AG09309 (cell line): ENCODE data around the gene C1orf105.

Source experiments
- DNase-seq: peaks from one replicate; pipeline ENCODE4 v3.0.0-alpha.2; 2010; ENCODE audit warnings: low read depth
- H3K4me3 ChIP-seq: 2 replicates; pipeline ENCODE4 v1.5.1; 2011; ENCODE audit warnings: mild to moderate bottlenecking, low read depth, low read length, moderate library complexity; ENCODE audit not compliant: control insufficient read depth
- TF ChIP-seq, protein P1 (sequence below): IDR thresholded peaks from 2 replicates; pipeline ENCODE4 v1.5.1; 2011; ENCODE audit warnings: mild to moderate bottlenecking, low read depth, low read length, inconsistent platforms; ENCODE audit not compliant: insufficient read depth, control insufficient read depth; ENCODE audit errors: missing control alignments

Gene C1orf105

DNA sequence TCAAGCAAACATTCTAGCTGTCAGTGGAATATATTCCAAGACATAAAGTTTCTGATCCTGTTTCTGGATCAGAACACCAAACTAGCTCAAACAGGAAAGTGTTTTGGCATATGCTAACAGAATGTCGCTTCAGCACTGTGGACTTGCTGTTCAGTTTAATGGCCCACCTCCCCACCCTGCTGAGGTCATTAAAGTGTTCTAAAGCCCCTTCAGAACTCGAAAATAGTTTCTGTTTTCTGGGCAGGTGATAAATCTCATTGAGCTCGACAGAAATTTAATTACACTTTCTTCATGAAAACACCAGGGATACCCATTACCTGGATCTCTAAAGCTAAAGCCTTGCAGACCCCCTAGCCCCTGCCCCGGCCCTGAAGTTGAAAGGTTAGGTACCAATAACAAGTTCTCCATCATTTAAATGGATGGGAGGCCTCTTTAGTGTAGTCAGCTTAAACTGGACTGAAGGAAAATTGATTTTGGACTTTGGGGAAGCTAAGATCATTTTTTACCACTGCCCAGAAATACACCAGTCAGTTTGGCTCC lies 3.9 kb upstream of the C1orf105 start:
- TF ChIP-seq, protein P1, sequence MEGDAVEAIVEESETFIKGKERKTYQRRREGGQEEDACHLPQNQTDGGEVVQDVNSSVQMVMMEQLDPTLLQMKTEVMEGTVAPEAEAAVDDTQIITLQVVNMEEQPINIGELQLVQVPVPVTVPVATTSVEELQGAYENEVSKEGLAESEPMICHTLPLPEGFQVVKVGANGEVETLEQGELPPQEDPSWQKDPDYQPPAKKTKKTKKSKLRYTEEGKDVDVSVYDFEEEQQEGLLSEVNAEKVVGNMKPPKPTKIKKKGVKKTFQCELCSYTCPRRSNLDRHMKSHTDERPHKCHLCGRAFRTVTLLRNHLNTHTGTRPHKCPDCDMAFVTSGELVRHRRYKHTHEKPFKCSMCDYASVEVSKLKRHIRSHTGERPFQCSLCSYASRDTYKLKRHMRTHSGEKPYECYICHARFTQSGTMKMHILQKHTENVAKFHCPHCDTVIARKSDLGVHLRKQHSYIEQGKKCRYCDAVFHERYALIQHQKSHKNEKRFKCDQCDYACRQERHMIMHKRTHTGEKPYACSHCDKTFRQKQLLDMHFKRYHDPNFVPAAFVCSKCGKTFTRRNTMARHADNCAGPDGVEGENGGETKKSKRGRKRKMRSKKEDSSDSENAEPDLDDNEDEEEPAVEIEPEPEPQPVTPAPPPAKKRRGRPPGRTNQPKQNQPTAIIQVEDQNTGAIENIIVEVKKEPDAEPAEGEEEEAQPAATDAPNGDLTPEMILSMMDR, result no peak
- H3K4me3 ChIP-seq, result no peak overlapping the region
- no peak for DNase-seq

GRCh38 chr1:172417557-172417956 lies 2.9 kb upstream of the C1orf105 start:
- DNase-seq, result no peak
- TF ChIP-seq, protein P1, result no peak
- no peak overlapping the region for H3K4me3 ChIP-seq

DNA sequence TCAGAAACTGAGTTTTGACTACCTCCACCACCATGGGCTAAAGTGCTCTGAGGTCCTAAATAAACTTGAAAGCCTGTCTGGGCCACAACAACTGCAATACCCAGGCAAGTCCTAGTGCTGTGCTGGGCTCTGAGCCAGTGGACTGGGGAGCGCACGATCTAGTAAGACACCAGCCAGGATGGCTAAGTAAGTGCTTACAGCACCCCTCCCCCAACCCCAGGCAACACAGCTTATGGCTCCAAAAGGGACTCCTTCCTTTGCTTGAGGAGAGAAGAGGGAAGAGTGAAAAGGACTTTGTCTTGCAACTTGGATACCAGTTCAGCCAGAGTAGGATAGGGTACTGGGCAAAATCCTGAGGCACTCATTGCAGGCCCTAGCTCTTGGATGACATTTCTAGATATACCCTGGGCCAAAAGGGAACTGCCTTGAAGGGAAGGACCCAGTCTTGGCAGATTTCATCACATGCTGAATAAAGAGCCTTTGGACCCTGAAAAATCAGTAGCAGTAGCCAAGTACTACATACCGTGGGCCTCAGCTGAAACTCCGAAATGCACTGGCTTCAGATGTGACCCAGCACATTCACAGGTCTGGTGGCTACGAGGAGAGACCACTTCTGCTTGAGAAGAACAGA lies 1.6 kb downstream of the C1orf105 start:
- DNase-seq, result no peak
- no peak overlapping the region for H3K4me3 ChIP-seq
- TF ChIP-seq, protein P1, result no peak

GRCh38 chr1:172423336-172423735 lies 2.9 kb downstream of the C1orf105 start:
- H3K4me3 ChIP-seq, result no peak overlapping the region
- TF ChIP-seq, protein P1, result no peak
- no peak for DNase-seq

DNA sequence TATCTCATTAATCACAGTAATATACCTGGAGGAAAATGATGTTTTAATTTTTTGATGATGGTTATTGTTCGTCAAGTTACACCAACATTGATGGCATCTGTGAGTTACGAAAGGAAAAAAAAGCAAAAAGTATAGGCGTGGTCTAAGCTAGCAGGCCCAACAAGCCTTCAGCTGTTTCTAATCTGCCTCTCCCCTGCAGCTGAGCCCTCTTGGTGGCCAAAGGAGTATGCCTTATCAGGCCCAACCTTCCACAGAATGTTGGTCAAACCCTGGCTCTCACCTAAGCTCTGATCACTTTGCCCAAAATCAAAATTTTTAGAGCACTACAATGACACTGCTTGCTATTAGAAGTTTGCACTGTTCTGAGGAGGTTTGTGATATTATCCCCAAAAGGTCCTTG lies 4.9 kb downstream of the C1orf105 start:
- TF ChIP-seq, protein P1, result no peak
- DNase-seq, result no peak
- no peak overlapping the region for H3K4me3 ChIP-seq

DNA sequence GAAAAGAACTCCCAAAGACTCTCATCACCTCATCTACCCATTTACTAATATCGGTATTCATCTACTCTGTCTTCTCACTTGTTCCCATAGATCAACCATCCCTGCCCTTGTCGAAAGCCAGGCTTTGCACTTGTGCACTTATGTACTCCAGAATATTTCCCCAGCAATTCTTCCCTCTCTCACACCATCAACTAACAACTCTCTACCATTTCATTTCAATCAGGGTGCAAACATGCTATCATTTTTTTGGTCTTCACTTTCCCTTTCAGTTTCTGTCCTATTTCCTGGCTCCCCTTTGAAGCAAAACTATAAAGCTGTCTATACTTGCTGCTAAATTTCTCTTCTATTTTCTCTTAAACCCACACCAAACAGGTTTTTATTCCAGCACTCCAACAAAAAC lies 6.7 kb downstream of the C1orf105 start:
- TF ChIP-seq, protein P1, result no peak
- no peak for DNase-seq
- H3K4me3 ChIP-seq, result no peak overlapping the region
